ENCODE data around the gene PAX3. TPM values are rescaled to one million over a fixed set of nuclear protein-coding genes. Genes with fewer than 3 reads are reported as not detected.

The PAX3 gene
- total and polyA plus RNA-seq, 9 of the 15 experiments (the other 6 are each of a cell fraction or from before 2014, with no cell fraction given), result not detected

DNA sequence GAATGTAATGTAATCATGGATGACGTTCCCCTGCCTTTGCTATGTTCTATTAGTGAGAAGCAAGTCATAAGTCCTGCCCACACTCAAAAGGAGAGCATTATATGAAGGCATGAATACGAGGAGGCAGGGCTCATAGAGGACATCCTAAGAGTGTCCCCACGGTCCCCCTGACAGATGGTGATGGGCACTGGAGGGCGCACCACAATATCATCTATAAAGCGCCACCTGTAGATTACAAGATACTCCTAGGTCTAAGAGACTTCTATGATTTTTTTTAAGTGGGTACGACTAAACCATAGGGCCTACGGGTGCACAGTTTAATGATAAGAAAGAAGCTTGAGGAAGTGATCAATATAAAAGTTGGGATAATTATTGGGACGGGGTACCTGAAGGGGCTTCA lies 131.0 kb downstream of the PAX3 start:
- Histone ChIP-seq H3K79me2 (ENCODE audit: control insufficient read depth, insufficient read depth, low read length) (no peaks in the 10 kb centered on the region), H3K27me3 (ENCODE audit: control insufficient read depth in 2 of 2, insufficient read depth in 2 of 2, low read length in 2 of 2) (no peaks in the 10 kb centered on the region), H3K9me1 (ENCODE audit: control insufficient read depth, insufficient read depth, low read length) (no peaks in the 10 kb centered on the region), H3K9ac (ENCODE audit: insufficient read depth in 1 of 2, low read depth in 2 of 2, low read length in 2 of 2) (no peak overlapping the region), H3K4me3 (no peak overlapping the region), H3K27ac (ENCODE audit: extremely low read depth, low read depth, low read length) (no peak overlapping the region), H3K9me3 (replicated peaks; ENCODE audit: control insufficient read depth, insufficient read depth, low read depth, low read length) (no peaks in the 10 kb centered on the region), H3K4me2 (ENCODE audit: insufficient read depth, low read length) (no peak overlapping the region), H3K4me1 (replicated peaks in 1 of 2; ENCODE audit: control insufficient read depth in 2 of 2, insufficient read depth in 2 of 2, low read length in 2 of 2) (no peaks in the 10 kb centered on the region), H3K36me3 (ENCODE audit: control insufficient read depth, insufficient read depth, low read length) (no peaks in the 10 kb centered on the region), H4K20me1 (replicated peaks; ENCODE audit: control insufficient read depth, insufficient read depth, low read length) (no peaks in the 10 kb centered on the region), H2AFZ (ENCODE audit: low read depth, low read length) (no peak overlapping the region)
- no TSS peak for BruUV-seq (replicated peaks)
- TF ChIP-seq ARID2 (IDR thresholded peaks at IDR 0.05) (no peak), TRIM28 (IDR thresholded peaks at IDR 0.05) (no peak), SMARCA5 (IDR thresholded peaks at IDR 0.05) (no peak), MTA1 (IDR thresholded peaks at IDR 0.05; ENCODE audit: borderline replicate concordance) (no peak), MAFG (tag; conservative IDR thresholded peaks at IDR 0.05) (no peak), EHMT2 (IDR thresholded peaks at IDR 0.05) (no peak), FOXP1 (CRISPR knock-in tag; IDR thresholded peaks at IDR 0.05) (no peak), ILF3 (IDR thresholded peaks at IDR 0.05; ENCODE audit: borderline replicate concordance) (no peak), CCNT2 (IDR thresholded peaks at IDR 0.05; ENCODE audit: borderline replicate concordance, extremely low read depth, insufficient read length, low read depth, low read length) (no peak), SRSF9 (IDR thresholded peaks at IDR 0.05; ENCODE audit: borderline replicate concordance, low read depth, low read length) (no peak)
- TF ChIP-seq, protein P1, sequence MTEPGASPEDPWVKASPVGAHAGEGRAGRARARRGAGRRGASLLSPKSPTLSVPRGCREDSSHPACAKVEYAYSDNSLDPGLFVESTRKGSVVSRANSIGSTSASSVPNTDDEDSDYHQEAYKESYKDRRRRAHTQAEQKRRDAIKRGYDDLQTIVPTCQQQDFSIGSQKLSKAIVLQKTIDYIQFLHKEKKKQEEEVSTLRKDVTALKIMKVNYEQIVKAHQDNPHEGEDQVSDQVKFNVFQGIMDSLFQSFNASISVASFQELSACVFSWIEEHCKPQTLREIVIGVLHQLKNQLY (CRISPR knock-in tag; conservative IDR thresholded peaks at IDR 0.05), result no peak
- TF ChIP-seq, protein P2, sequence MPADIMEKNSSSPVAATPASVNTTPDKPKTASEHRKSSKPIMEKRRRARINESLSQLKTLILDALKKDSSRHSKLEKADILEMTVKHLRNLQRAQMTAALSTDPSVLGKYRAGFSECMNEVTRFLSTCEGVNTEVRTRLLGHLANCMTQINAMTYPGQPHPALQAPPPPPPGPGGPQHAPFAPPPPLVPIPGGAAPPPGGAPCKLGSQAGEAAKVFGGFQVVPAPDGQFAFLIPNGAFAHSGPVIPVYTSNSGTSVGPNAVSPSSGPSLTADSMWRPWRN (IDR thresholded peaks at IDR 0.05; ENCODE audit: low read depth), result no peak
- TF ChIP-seq, protein P3, sequence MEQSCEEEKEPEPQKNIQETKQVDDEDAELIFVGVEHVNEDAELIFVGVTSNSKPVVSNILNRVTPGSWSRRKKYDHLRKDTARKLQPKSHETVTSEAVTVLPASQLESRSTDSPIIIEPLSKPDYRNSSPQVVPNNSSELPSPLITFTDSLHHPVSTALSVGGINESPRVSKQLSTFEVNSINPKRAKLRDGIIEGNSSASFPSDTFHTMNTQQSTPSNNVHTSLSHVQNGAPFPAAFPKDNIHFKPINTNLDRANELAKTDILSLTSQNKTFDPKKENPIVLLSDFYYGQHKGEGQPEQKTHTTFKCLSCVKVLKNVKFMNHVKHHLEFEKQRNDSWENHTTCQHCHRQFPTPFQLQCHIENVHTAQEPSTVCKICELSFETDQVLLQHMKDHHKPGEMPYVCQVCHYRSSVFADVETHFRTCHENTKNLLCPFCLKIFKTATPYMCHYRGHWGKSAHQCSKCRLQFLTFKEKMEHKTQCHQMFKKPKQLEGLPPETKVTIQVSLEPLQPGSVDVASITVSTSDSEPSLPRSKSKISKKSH (CRISPR knock-in tag; IDR thresholded peaks at IDR 0.05), result no peak
- TF ChIP-seq, protein P4, sequence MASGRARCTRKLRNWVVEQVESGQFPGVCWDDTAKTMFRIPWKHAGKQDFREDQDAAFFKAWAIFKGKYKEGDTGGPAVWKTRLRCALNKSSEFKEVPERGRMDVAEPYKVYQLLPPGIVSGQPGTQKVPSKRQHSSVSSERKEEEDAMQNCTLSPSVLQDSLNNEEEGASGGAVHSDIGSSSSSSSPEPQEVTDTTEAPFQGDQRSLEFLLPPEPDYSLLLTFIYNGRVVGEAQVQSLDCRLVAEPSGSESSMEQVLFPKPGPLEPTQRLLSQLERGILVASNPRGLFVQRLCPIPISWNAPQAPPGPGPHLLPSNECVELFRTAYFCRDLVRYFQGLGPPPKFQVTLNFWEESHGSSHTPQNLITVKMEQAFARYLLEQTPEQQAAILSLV (tag; IDR thresholded peaks at IDR 0.05), result no peak
- TF ChIP-seq, protein P5, sequence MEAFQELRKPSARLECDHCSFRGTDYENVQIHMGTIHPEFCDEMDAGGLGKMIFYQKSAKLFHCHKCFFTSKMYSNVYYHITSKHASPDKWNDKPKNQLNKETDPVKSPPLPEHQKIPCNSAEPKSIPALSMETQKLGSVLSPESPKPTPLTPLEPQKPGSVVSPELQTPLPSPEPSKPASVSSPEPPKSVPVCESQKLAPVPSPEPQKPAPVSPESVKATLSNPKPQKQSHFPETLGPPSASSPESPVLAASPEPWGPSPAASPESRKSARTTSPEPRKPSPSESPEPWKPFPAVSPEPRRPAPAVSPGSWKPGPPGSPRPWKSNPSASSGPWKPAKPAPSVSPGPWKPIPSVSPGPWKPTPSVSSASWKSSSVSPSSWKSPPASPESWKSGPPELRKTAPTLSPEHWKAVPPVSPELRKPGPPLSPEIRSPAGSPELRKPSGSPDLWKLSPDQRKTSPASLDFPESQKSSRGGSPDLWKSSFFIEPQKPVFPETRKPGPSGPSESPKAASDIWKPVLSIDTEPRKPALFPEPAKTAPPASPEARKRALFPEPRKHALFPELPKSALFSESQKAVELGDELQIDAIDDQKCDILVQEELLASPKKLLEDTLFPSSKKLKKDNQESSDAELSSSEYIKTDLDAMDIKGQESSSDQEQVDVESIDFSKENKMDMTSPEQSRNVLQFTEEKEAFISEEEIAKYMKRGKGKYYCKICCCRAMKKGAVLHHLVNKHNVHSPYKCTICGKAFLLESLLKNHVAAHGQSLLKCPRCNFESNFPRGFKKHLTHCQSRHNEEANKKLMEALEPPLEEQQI (IDR thresholded peaks at IDR 0.05), result no peak
- no peak for ATAC-seq
- no peak for DNase-seq (ENCODE audit: extremely low read depth in 1 of 4, low spot score in 3 of 4)
- POLR2A ChIA-PET, result no interaction called here
- CTCF ChIA-PET (ENCODE audit: low intra/inter-chr PET ratio), result no interaction called here
- intact Hi-C loops (cut with micrococcal nuclease) (no loop called here), in situ Hi-C loops (cut with MboI) (no loop called here)
- WGBS (ENCODE audit: insufficient coverage, low coverage, missing lambda C conversion rate), result 2% methylated on average over 7 of the region's 8 CpGs
- no peak for FAIRE-seq
